NT2/D1 (cell line): ENCODE measurements around the gene THPO.
A peak's percentile ranks its signal among the peaks of the same experiment; 100 is the strongest.

Experiments
- DNase-seq: peaks from one replicate; pipeline ENCODE4 v3.0.0-alpha.2; 2011; ENCODE audit warnings: low read depth, low spot score
- H3K27me3 ChIP-seq: 2 replicates; pipeline ENCODE4 v1.6.0; 2011; ENCODE audit warnings: mild to moderate bottlenecking; ENCODE audit not compliant: insufficient read length, insufficient read depth
- H3K36me3 ChIP-seq: 2 replicates; pipeline ENCODE4 v1.6.1; 2011; ENCODE audit warnings: mild to moderate bottlenecking, low read length, mixed read lengths; ENCODE audit not compliant: insufficient read depth, insufficient read length
- H3K4me1 ChIP-seq: 2 replicates; pipeline ENCODE4 v1.5.1; 2011; ENCODE audit not compliant: insufficient read depth, insufficient read length
- H3K4me3 ChIP-seq: 2 replicates; pipeline ENCODE4 v1.5.1; 2011; ENCODE audit warnings: low read depth; ENCODE audit not compliant: insufficient read length
- H3K9ac ChIP-seq: 2 replicates; pipeline ENCODE4 v1.6.0; 2011; ENCODE audit warnings: low read depth; ENCODE audit not compliant: insufficient read length
- H3K9me3 ChIP-seq: 2 replicates; pipeline ENCODE4 v1.5.1; 2011; ENCODE audit warnings: mild to moderate bottlenecking, low read length; ENCODE audit not compliant: insufficient read depth
- SUZ12 ChIP-seq: IDR thresholded peaks from 2 replicates; pipeline ENCODE4 v1.6.1; 2011; ENCODE audit not compliant: insufficient read length, insufficient read depth; ENCODE audit errors: extremely low read depth
- YY1 ChIP-seq: IDR thresholded peaks from 2 replicates; pipeline ENCODE4 v1.6.1; 2011; ENCODE audit not compliant: insufficient read length, insufficient read depth
- ZNF274 ChIP-seq: IDR thresholded peaks from 2 replicates; pipeline ENCODE4 v1.6.1; 2011; ENCODE audit warnings: mild to moderate bottlenecking, low read depth, low read length

Gene THPO

GRCh38 chr3:184377882-184378445, at the start of gene THPO:
TSS of gene THPO (minus strand) at chr3:184378207. CDS start at chr3:184376259, 1,948 bp downstream.
- H3K9ac ChIP-seq = peak within 1 kb of the TSS; percentile 66
- H3K4me1 ChIP-seq = peaks cover 29% of the 10 kb centered on the region
- DNase-seq = no peak
- peak within 1 kb of the TSS; percentile 40 for H3K4me3 ChIP-seq
- H3K27me3 ChIP-seq = peaks cover 38% of the 10 kb centered on the region
- no peak for TF ChIP-seq ZNF274
- no peak for TF ChIP-seq SUZ12
- no peak for TF ChIP-seq YY1
- no peaks in the 10 kb centered on the region for H3K9me3 ChIP-seq
- no peaks in the 10 kb centered on the region for H3K36me3 ChIP-seq

- H3K9ac ChIP-seq = no peak overlapping the region
- no peaks in the 10 kb centered on the region for H3K36me3 ChIP-seq
- H3K27me3 ChIP-seq = no peaks in the 10 kb centered on the region
- no peak overlapping the region for H3K4me3 ChIP-seq
- H3K9me3 ChIP-seq = peaks cover 11% of the 10 kb centered on the region; the same call in 1 of the 2 replicates
- TF ChIP-seq YY1 = no peak
- no peak for TF ChIP-seq ZNF274
- TF ChIP-seq SUZ12 = no peak
- no peak for DNase-seq
- H3K4me1 ChIP-seq = peaks cover 4% of the 10 kb centered on the region
Observed at GRCh38 chr3:184426691-184427141, 48.7 kb upstream of the THPO start.

- Histone ChIP-seq H3K4me1 (peaks cover 2% of the 10 kb centered on the region), H3K9ac (no peak overlapping the region), H3K9me3 (peaks cover 11% of the 10 kb centered on the region; the same call in 1 of the 2 replicates), H3K27me3 (no peaks in the 10 kb centered on the region), H3K36me3 (no peaks in the 10 kb centered on the region), H3K4me3 (no peak overlapping the region)
- no peak for DNase-seq
- TF ChIP-seq ZNF274 = no peak
Observed at GRCh38 chr3:184423561-184423960, 45.6 kb upstream of the THPO start.

- H3K9me3 ChIP-seq = peaks cover 11% of the 10 kb centered on the region; the same call in 1 of the 2 replicates
- peaks cover 11% of the 10 kb centered on the region for H3K4me1 ChIP-seq
Observed at GRCh38 chr3:184419171-184419570, 41.2 kb upstream of the THPO start.

GRCh38 chr3:184417619-184418327, 39.8 kb upstream of the THPO start:
- H3K4me3 ChIP-seq = no peak overlapping the region
- H3K36me3 ChIP-seq = no peaks in the 10 kb centered on the region
- no peaks in the 10 kb centered on the region for H3K27me3 ChIP-seq
- H3K9me3 ChIP-seq = peaks cover 9% of the 10 kb centered on the region; the same call in 1 of the 2 replicates
- peaks cover 11% of the 10 kb centered on the region for H3K4me1 ChIP-seq
- no peak for TF ChIP-seq ZNF274
- TF ChIP-seq YY1 = no peak
- TF ChIP-seq SUZ12 = no peak
- peak overlapping the region; percentile 15 for H3K9ac ChIP-seq
- peak; percentile 36 for DNase-seq

More at GRCh38 chr3:184419171-184419570, 41.2 kb upstream of the THPO start:
- H3K36me3 ChIP-seq = no peaks in the 10 kb centered on the region
- no peak overlapping the region for H3K9ac ChIP-seq
- no peak for DNase-seq
- no peak overlapping the region for H3K4me3 ChIP-seq
- no peaks in the 10 kb centered on the region for H3K27me3 ChIP-seq
- TF ChIP-seq YY1 (no peak), SUZ12 (no peak), ZNF274 (no peak)

GRCh38 chr3:184415203-184415490, 37.1 kb upstream of the THPO start:
- Histone ChIP-seq H3K36me3 (no peaks in the 10 kb centered on the region), H3K4me3 (no peak overlapping the region), H3K4me1 (peaks cover 11% of the 10 kb centered on the region), H3K9me3 (no peaks in the 10 kb centered on the region), H3K27me3 (no peaks in the 10 kb centered on the region), H3K9ac (no peak overlapping the region)
- no peak for DNase-seq
- TF ChIP-seq SUZ12 (no peak), YY1 (no peak), ZNF274 (no peak)

GRCh38 chr3:184414418-184415202, 36.6 kb upstream of the THPO start:
- H3K9me3 ChIP-seq = no peaks in the 10 kb centered on the region
- H3K27me3 ChIP-seq = peaks cover 3% of the 10 kb centered on the region
- no peak overlapping the region for H3K9ac ChIP-seq
- no peak overlapping the region for H3K4me3 ChIP-seq
- no peak for DNase-seq
- no peaks in the 10 kb centered on the region for H3K36me3 ChIP-seq
- H3K4me1 ChIP-seq = peaks cover 11% of the 10 kb centered on the region
- TF ChIP-seq SUZ12 = no peak
- TF ChIP-seq YY1 = no peak
- no peak for TF ChIP-seq ZNF274
